ENCODE data around the gene POLK. TPM values are rescaled to one million over a fixed set of nuclear protein-coding genes. Genes with fewer than 3 reads are reported as not detected.
"Not testable (repeated sequence)": the region's sequence is repeated elsewhere in the genome, so short reads cannot be mapped to it uniquely, and the experiment has no call there.

POLK gene
- total and polyA plus RNA-seq, 5 donors from 2014 or later = 19.8 to 33.6 (median 24.1) TPM

GRCh38 chr5:75472973-75473372 is 38.7 kb upstream of the POLK start:
- no peak overlapping the region for H3K4me3 ChIP-seq (ENCODE audit: low read depth, low read length)
- peaks cover 26 to 48% (median 26%) of the 10 kb centered on the region in 4 donors for H3K4me1 Mint-ChIP-seq
- H3K9me3 Mint-ChIP-seq = peaks cover 0 to 31% (median 7%) of the 10 kb centered on the region in 7 donors
- no peak overlapping the region for H3K27ac ChIP-seq (ENCODE audit: insufficient read depth, low read length, poor library complexity, severe bottlenecking)
- no peak for DNase-seq
- no peaks in the 10 kb centered on the region for H3K27me3 ChIP-seq (ENCODE audit: control insufficient read depth, insufficient read depth, low read length)
- H3K36me3 ChIP-seq (ENCODE audit: control insufficient read depth, insufficient read depth, low read length) = peaks cover 12% of the 10 kb centered on the region
- H3K4me1 ChIP-seq (ENCODE audit: control insufficient read depth, insufficient read depth, low read length, poor library complexity, severe bottlenecking) = no peaks in the 10 kb centered on the region
- H3K9me3 ChIP-seq (ENCODE audit: control insufficient read depth in 2 of 2, low read length in 2 of 2) = peaks cover 29 to 30% of the 10 kb centered on the region in 2 experiments
- peaks cover 38% of the 10 kb centered on the region for H3K36me3 Mint-ChIP-seq
- H3K4me3 Mint-ChIP-seq = no peak overlapping the region
- no peak for ATAC-seq (ENCODE audit: low read depth in 2 of 2)
- no peaks in the 10 kb centered on the region for H3K27me3 Mint-ChIP-seq
- H3K27ac Mint-ChIP-seq = no peak overlapping the region

GRCh38 chr5:75473463-75473862 is 38.2 kb upstream of the POLK start:
- Mint-ChIP-seq H3K27me3 (no peaks in the 10 kb centered on the region), H3K4me1 (peaks cover 24 to 47% (median 26%) of the 10 kb centered on the region in 4 donors), H3K27ac (no peak overlapping the region), H3K4me3 (no peak overlapping the region), H3K9me3 (peaks cover 0 to 26% (median 7%) of the 10 kb centered on the region in 7 donors), H3K36me3 (peaks cover 37% of the 10 kb centered on the region)
- Histone ChIP-seq H3K4me1 (ENCODE audit: control insufficient read depth, insufficient read depth, low read length, poor library complexity, severe bottlenecking) (peaks cover 2% of the 10 kb centered on the region), H3K4me3 (ENCODE audit: low read depth, low read length) (no peak overlapping the region), H3K27me3 (ENCODE audit: control insufficient read depth, insufficient read depth, low read length) (no peaks in the 10 kb centered on the region), H3K27ac (ENCODE audit: insufficient read depth, low read length, poor library complexity, severe bottlenecking) (no peak overlapping the region), H3K9me3 (ENCODE audit: control insufficient read depth in 2 of 2, low read length in 2 of 2) (peaks cover 24 to 25% of the 10 kb centered on the region in 2 experiments), H3K36me3 (ENCODE audit: control insufficient read depth, insufficient read depth, low read length) (peaks cover 12% of the 10 kb centered on the region)
- DNase-seq = no peak
- no peak for ATAC-seq (ENCODE audit: low read depth in 2 of 2)

GRCh38 chr5:75475364-75475763 is 36.3 kb upstream of the POLK start:
- H3K9me3 Mint-ChIP-seq = peaks cover 0 to 10% (median 1%) of the 10 kb centered on the region in 7 donors
- no peak for DNase-seq
- no peak overlapping the region for H3K27ac Mint-ChIP-seq
- H3K27me3 Mint-ChIP-seq = no peaks in the 10 kb centered on the region
- Histone ChIP-seq H3K4me1 (ENCODE audit: control insufficient read depth, insufficient read depth, low read length, poor library complexity, severe bottlenecking) (peaks cover 2% of the 10 kb centered on the region), H3K4me3 (ENCODE audit: low read depth, low read length) (no peak overlapping the region), H3K36me3 (ENCODE audit: control insufficient read depth, insufficient read depth, low read length) (peaks cover 8% of the 10 kb centered on the region), H3K9me3 (ENCODE audit: control insufficient read depth in 2 of 2, low read length in 2 of 2) (peaks cover 5 to 6% of the 10 kb centered on the region in 2 experiments), H3K27ac (ENCODE audit: insufficient read depth, low read length, poor library complexity, severe bottlenecking) (no peak overlapping the region), H3K27me3 (ENCODE audit: control insufficient read depth, insufficient read depth, low read length) (no peaks in the 10 kb centered on the region)
- H3K4me3 Mint-ChIP-seq = no peak overlapping the region
- H3K36me3 Mint-ChIP-seq = peaks cover 37% of the 10 kb centered on the region
- ATAC-seq (ENCODE audit: low read depth in 2 of 2) = no peak
- H3K4me1 Mint-ChIP-seq = peaks cover 25 to 51% (median 35%) of the 10 kb centered on the region in 4 donors

GRCh38 chr5:75481024-75481423 is 30.7 kb upstream of the POLK start:
- Histone ChIP-seq H3K9me3 (ENCODE audit: control insufficient read depth in 2 of 2, low read length in 2 of 2) (peaks cover 0 to 3% of the 10 kb centered on the region in 2 experiments), H3K27me3 (ENCODE audit: control insufficient read depth, insufficient read depth, low read length) (no peaks in the 10 kb centered on the region), H3K4me1 (ENCODE audit: control insufficient read depth, insufficient read depth, low read length, poor library complexity, severe bottlenecking) (peaks cover 2% of the 10 kb centered on the region), H3K4me3 (ENCODE audit: low read depth, low read length) (no peak overlapping the region), H3K36me3 (ENCODE audit: control insufficient read depth, insufficient read depth, low read length) (no peaks in the 10 kb centered on the region), H3K27ac (ENCODE audit: insufficient read depth, low read length, poor library complexity, severe bottlenecking) (no peak overlapping the region)
- Mint-ChIP-seq H3K9me3 (peaks cover 0 to 18% (median 7%) of the 10 kb centered on the region in 7 donors), H3K36me3 (peaks cover 54% of the 10 kb centered on the region), H3K27ac (no peak overlapping the region), H3K27me3 (no peaks in the 10 kb centered on the region), H3K4me1 (peaks cover 42 to 61% (median 53%) of the 10 kb centered on the region in 4 donors), H3K4me3 (no peak overlapping the region)
- DNase-seq (no peak), ATAC-seq (ENCODE audit: low read depth in 2 of 2) (no peak)

- Histone ChIP-seq H3K27ac (ENCODE audit: insufficient read depth, low read length, poor library complexity, severe bottlenecking) (no peak overlapping the region), H3K9me3 (ENCODE audit: control insufficient read depth in 2 of 2, low read length in 2 of 2) (peaks cover 0 to 4% of the 10 kb centered on the region in 2 experiments), H3K4me1 (ENCODE audit: control insufficient read depth, insufficient read depth, low read length, poor library complexity, severe bottlenecking) (peaks cover 2% of the 10 kb centered on the region), H3K4me3 (ENCODE audit: low read depth, low read length) (no peak overlapping the region), H3K36me3 (ENCODE audit: control insufficient read depth, insufficient read depth, low read length) (no peaks in the 10 kb centered on the region), H3K27me3 (ENCODE audit: control insufficient read depth, insufficient read depth, low read length) (no peaks in the 10 kb centered on the region)
- Mint-ChIP-seq H3K36me3 (peaks cover 63% of the 10 kb centered on the region), H3K27ac (no peak overlapping the region), H3K4me3 (no peak overlapping the region), H3K27me3 (no peaks in the 10 kb centered on the region), H3K9me3 (peaks cover 2 to 31% (median 10%) of the 10 kb centered on the region in 7 donors), H3K4me1 (peaks cover 38 to 62% (median 57%) of the 10 kb centered on the region in 4 donors)
- ATAC-seq (ENCODE audit: low read depth in 2 of 2) (no peak), DNase-seq (no peak)
These were observed 29.2 kb upstream of the POLK start for GRCh38 chr5:75482482-75482881.

GRCh38 chr5:75484605-75485004 is 27.1 kb upstream of the POLK start:
- DNase-seq = no peak
- Histone ChIP-seq H3K27ac (ENCODE audit: insufficient read depth, low read length, poor library complexity, severe bottlenecking) (no peak overlapping the region), H3K4me3 (ENCODE audit: low read depth, low read length) (no peak overlapping the region), H3K36me3 (ENCODE audit: control insufficient read depth, insufficient read depth, low read length) (no peaks in the 10 kb centered on the region), H3K9me3 (ENCODE audit: control insufficient read depth in 2 of 2, low read length in 2 of 2) (peaks cover 0 to 5% of the 10 kb centered on the region in 2 experiments), H3K27me3 (ENCODE audit: control insufficient read depth, insufficient read depth, low read length) (no peaks in the 10 kb centered on the region), H3K4me1 (ENCODE audit: control insufficient read depth, insufficient read depth, low read length, poor library complexity, severe bottlenecking) (no peaks in the 10 kb centered on the region)
- H3K4me3 Mint-ChIP-seq = no peak overlapping the region
- peaks cover 72% of the 10 kb centered on the region for H3K36me3 Mint-ChIP-seq
- no peaks in the 10 kb centered on the region for H3K27me3 Mint-ChIP-seq
- peaks cover 36 to 63% (median 62%) of the 10 kb centered on the region in 4 donors for H3K4me1 Mint-ChIP-seq
- no peak overlapping the region for H3K27ac Mint-ChIP-seq
- no peak for ATAC-seq (ENCODE audit: low read depth in 2 of 2)
- peaks cover 4 to 33% (median 14%) of the 10 kb centered on the region in 7 donors for H3K9me3 Mint-ChIP-seq

GRCh38 chr5:75489847-75490246 is 21.8 kb upstream of the POLK start:
- H3K4me3 Mint-ChIP-seq = not testable (repeated sequence)

GRCh38 chr5:75491621-75492020 is 20.1 kb upstream of the POLK start:
- Histone ChIP-seq H3K27me3 (ENCODE audit: control insufficient read depth, insufficient read depth, low read length) (no peaks in the 10 kb centered on the region), H3K4me1 (ENCODE audit: control insufficient read depth, insufficient read depth, low read length, poor library complexity, severe bottlenecking) (no peaks in the 10 kb centered on the region), H3K36me3 (ENCODE audit: control insufficient read depth, insufficient read depth, low read length) (peaks cover 18% of the 10 kb centered on the region), H3K9me3 (ENCODE audit: control insufficient read depth in 2 of 2, low read length in 2 of 2) (peaks cover 0 to 2% of the 10 kb centered on the region in 2 experiments), H3K27ac (ENCODE audit: insufficient read depth, low read length, poor library complexity, severe bottlenecking) (no peak overlapping the region), H3K4me3 (ENCODE audit: low read depth, low read length) (no peak overlapping the region)
- Mint-ChIP-seq H3K36me3 (peaks cover 71% of the 10 kb centered on the region), H3K9me3 (peaks cover 0 to 18% (median 11%) of the 10 kb centered on the region in 7 donors), H3K27me3 (no peaks in the 10 kb centered on the region), H3K4me1 (peaks cover 24 to 35% (median 27%) of the 10 kb centered on the region in 4 donors), H3K27ac (no peak overlapping the region), H3K4me3 (no peak overlapping the region)
- DNase-seq (no peak), ATAC-seq (ENCODE audit: low read depth in 2 of 2) (no peak)

More at GRCh38 chr5:75489847-75490246, 21.8 kb upstream of the POLK start:
- peaks cover 21 to 48% (median 39%) of the 10 kb centered on the region in 4 donors for H3K4me1 Mint-ChIP-seq
- DNase-seq; H3K4me3 ChIP-seq (ENCODE audit: low read depth, low read length); ATAC-seq (ENCODE audit: low read depth in 2 of 2); H3K27ac Mint-ChIP-seq; H3K27me3 ChIP-seq (ENCODE audit: control insufficient read depth, insufficient read depth, low read length); H3K9me3 ChIP-seq (ENCODE audit: control insufficient read depth in 2 of 2, low read length in 2 of 2); H3K27me3 Mint-ChIP-seq; H3K27ac ChIP-seq (ENCODE audit: insufficient read depth, low read length, poor library complexity, severe bottlenecking); H3K4me1 ChIP-seq (ENCODE audit: control insufficient read depth, insufficient read depth, low read length, poor library complexity, severe bottlenecking): not testable (repeated sequence)
- H3K36me3 ChIP-seq (ENCODE audit: control insufficient read depth, insufficient read depth, low read length) = peaks cover 16% of the 10 kb centered on the region
- peaks cover 2 to 30% (median 14%) of the 10 kb centered on the region in 7 donors for H3K9me3 Mint-ChIP-seq
- peaks cover 79% of the 10 kb centered on the region for H3K36me3 Mint-ChIP-seq
